ENCODE results near the gene SCPEP1. TPM values are rescaled to one million over a fixed set of nuclear protein-coding genes. Genes with fewer than 3 reads are reported as not detected.

Gene SCPEP1
- total and polyA plus RNA-seq, 2 of the 13 experiments (the other 11 are each of a cell fraction or from before 2014, with no cell fraction given), result 24.3 to 27.3 TPM

DNA sequence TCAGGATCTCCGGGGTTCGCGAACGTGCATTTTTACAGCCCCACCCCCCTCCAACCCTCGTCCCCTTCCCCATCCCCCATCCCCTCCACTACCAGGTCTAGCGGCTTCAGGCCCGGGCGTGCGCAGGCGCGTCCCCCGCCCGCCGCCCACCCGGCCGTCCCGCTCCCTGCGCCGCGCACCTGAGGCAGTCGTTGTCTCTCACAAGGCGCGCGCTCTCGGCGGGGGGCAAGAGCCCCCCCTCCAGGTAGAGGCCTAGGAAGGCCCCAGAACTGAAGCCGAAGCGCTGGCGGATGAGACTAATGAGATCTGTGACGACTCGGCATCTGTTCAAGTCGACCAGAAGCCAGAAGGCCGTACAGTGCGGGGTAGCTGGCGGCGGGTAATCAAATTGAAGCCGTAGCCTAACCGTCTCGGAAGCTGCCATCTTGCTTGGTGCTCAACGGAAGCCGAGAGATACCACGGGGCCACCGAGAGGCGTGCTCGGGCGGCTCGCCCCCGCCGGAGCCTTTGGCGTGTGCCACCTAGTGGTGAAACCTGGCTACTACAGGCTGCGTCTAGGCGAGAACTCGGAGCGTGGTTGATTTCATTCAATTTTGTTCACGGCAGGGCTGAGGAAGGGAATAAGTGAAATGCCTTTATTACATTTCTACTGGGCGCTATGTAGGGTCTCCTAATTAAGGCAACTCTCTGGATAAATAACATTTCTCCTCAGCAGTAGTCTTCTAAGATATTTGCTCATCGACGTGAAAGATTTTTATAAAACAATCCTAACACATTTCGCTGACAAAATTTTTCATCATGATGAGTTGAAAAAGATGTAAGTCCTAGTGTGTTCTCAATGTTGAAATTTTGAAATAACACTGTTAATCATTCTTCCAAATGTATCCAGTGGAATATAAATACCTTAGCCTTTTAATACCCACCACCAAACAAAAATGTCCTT lies 17.1 kb upstream of the SCPEP1 start, which contains the start of gene COIL (continued):
- TF ChIP-seq ZNF691 (CRISPR knock-in tag; IDR thresholded peaks at IDR 0.05; ENCODE audit: borderline replicate concordance, low read depth) (peak; percentile 76; the same call in 1 of the 2 replicates), ZBTB3 (CRISPR knock-in tag; IDR thresholded peaks at IDR 0.05; ENCODE audit: borderline replicate concordance, low read depth) (peak; percentile 72; the same call in 1 of the 2 replicates), ZSCAN20 (CRISPR knock-in tag; IDR thresholded peaks at IDR 0.05; ENCODE audit: borderline replicate concordance) (no peak; the same call in 1 of the 2 replicates), ARHGAP35 (CRISPR knock-in tag; IDR thresholded peaks at IDR 0.05; ENCODE audit: borderline replicate concordance) (peak; percentile 91), ZNF737 (CRISPR knock-in tag; IDR thresholded peaks at IDR 0.05; ENCODE audit: borderline replicate concordance) (0 out of 2 replicates have a peak, but pooled peaks have one; percentile 62), ATRX (CRISPR knock-in tag; IDR thresholded peaks at IDR 0.05; ENCODE audit: borderline replicate concordance) (no peak), KDM5B (CRISPR knock-in tag; IDR thresholded peaks at IDR 0.05; ENCODE audit: borderline replicate concordance) (peak; percentile 89; the same call in 1 of the 2 replicates), ATF2 (CRISPR knock-in tag; IDR thresholded peaks at IDR 0.05) (peak; percentile 80), GZF1 (CRISPR knock-in tag; IDR thresholded peaks at IDR 0.05) (0 out of 2 replicates have a peak, but pooled peaks have one; percentile 46), SOX6 (IDR thresholded peaks at IDR 0.05) (no peak), SOX6 (CRISPR knock-in tag; IDR thresholded peaks at IDR 0.05) (peak; percentile 79)
- TF ChIP-seq, protein P1, sequence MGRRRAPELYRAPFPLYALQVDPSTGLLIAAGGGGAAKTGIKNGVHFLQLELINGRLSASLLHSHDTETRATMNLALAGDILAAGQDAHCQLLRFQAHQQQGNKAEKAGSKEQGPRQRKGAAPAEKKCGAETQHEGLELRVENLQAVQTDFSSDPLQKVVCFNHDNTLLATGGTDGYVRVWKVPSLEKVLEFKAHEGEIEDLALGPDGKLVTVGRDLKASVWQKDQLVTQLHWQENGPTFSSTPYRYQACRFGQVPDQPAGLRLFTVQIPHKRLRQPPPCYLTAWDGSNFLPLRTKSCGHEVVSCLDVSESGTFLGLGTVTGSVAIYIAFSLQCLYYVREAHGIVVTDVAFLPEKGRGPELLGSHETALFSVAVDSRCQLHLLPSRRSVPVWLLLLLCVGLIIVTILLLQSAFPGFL (CRISPR knock-in tag; IDR thresholded peaks at IDR 0.05), result no peak
- TF ChIP-seq, protein P2, sequence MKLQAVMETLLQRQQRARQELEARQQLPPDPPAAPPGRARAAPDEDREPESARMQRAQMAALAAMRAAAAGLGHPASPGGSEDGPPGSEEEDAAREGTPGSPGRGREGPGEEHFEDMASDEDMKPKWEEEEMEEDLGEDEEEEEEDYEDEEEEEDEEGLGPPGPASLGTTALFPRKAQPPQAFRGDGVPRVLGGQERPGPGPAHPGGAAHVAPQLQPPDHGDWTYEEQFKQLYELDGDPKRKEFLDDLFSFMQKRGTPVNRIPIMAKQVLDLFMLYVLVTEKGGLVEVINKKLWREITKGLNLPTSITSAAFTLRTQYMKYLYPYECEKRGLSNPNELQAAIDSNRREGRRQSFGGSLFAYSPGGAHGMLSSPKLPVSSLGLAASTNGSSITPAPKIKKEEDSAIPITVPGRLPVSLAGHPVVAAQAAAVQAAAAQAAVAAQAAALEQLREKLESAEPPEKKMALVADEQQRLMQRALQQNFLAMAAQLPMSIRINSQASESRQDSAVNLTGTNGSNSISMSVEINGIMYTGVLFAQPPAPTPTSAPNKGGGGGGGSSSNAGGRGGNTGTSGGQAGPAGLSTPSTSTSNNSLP (IDR thresholded peaks at IDR 0.05; ENCODE audit: low read depth, low read length), result peak; percentile 53; the same call in 1 of the 2 replicates
- TF ChIP-seq, protein P3, sequence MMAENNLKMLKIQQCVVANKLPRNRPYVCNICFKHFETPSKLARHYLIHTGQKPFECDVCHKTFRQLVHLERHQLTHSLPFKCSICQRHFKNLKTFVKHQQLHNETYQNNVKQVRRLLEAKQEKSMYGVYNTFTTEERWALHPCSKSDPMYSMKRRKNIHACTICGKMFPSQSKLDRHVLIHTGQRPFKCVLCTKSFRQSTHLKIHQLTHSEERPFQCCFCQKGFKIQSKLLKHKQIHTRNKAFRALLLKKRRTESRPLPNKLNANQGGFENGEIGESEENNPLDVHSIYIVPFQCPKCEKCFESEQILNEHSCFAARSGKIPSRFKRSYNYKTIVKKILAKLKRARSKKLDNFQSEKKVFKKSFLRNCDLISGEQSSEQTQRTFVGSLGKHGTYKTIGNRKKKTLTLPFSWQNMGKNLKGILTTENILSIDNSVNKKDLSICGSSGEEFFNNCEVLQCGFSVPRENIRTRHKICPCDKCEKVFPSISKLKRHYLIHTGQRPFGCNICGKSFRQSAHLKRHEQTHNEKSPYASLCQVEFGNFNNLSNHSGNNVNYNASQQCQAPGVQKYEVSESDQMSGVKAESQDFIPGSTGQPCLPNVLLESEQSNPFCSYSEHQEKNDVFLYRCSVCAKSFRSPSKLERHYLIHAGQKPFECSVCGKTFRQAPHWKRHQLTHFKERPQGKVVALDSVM (CRISPR knock-in tag; IDR thresholded peaks at IDR 0.05), result no peak
- TF ChIP-seq, protein P4, sequence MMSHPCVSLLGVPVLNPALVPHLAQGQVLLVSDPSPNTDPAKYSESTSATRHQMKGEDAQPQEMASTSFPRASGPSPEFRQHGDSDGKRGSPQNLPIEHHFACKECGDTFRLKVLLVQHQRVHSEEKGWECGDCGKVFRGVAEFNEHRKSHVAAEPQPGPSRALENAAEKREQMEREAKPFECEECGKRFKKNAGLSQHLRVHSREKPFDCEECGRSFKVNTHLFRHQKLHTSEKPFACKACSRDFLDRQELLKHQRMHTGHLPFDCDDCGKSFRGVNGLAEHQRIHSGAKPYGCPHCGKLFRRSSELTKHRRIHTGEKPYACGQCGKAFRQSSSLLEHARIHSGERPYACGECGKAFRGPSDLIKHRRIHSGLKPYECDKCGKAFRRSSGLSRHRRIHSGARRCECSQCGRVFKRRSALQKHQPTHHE (CRISPR knock-in tag; IDR thresholded peaks at IDR 0.05; ENCODE audit: borderline replicate concordance), result peak; percentile 78; the same call in 1 of the 2 replicates
- TF ChIP-seq, protein P5, sequence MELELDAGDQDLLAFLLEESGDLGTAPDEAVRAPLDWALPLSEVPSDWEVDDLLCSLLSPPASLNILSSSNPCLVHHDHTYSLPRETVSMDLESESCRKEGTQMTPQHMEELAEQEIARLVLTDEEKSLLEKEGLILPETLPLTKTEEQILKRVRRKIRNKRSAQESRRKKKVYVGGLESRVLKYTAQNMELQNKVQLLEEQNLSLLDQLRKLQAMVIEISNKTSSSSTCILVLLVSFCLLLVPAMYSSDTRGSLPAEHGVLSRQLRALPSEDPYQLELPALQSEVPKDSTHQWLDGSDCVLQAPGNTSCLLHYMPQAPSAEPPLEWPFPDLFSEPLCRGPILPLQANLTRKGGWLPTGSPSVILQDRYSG (CRISPR knock-in tag; IDR thresholded peaks at IDR 0.05), result peak; percentile 87; the same call in 1 of the 2 replicates
